GM12892 (cell line): ENCODE measurements around the gene TRIM10.

Source experiments
- POLR2A ChIP-seq: IDR thresholded peaks from 2 replicates; pipeline ENCODE4 v1.6.1; 2011; ENCODE audit warnings: low read depth, low read length, control low read depth
- TAF1 ChIP-seq: IDR thresholded peaks from 2 replicates; pipeline ENCODE4 v1.6.1; 2011; ENCODE audit warnings: low read depth, mild to moderate bottlenecking, control low read depth, low read length, borderline replicate concordance

DNA sequence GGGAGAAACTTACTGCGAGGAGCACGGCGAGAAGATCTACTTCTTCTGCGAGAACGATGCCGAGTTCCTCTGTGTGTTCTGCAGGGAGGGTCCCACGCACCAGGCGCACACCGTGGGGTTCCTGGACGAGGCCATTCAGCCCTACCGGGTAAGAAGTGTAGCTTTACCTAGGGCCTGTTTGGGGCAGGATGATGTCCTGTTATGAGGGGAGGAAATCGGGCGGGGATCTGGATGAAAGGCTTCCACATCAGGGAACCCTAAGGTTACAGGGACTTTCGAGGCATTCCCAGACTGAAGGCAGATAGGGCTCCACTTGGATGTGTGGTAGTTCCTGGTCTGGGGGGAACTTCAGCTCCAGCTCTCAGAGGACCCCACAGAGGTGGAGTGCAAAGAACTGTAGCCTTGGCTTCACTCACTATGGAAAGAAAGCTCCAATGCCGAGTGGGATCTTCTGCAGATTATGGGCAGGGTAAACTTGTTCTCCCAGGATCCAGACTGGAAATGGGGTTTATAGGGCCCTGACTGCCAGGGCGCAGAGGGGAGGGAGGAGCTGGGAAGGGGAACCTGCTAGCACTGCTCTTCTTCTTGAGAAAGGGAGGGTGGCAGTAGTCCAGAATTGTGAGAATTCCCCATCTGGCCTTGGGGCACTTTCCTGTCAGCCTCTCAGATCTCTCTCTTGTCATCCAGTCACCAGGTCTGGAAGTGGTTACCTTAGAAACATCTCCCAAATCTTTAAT, 3.1 kb upstream of the TRIM10 start:
- TF ChIP-seq TAF1 (no peak), POLR2A (no peak)
